Activated T-helper 9 cell treated with anti-CD3 and anti-CD28 coated beads, Interleukin-2, amount 50 U/mL, for 16 hours (primary cell): ENCODE data around the gene OR7G1.
"Not testable (repeated sequence)": the region's sequence is repeated elsewhere in the genome, so short reads cannot be mapped to it uniquely, and the experiment has no call there.

ENCODE experiments used
- DNase-seq: peaks from one replicate; pipeline ENCODE4 v3.0.0-alpha.2; 2020; ENCODE audit warnings: low read depth

The OR7G1 gene

DNA sequence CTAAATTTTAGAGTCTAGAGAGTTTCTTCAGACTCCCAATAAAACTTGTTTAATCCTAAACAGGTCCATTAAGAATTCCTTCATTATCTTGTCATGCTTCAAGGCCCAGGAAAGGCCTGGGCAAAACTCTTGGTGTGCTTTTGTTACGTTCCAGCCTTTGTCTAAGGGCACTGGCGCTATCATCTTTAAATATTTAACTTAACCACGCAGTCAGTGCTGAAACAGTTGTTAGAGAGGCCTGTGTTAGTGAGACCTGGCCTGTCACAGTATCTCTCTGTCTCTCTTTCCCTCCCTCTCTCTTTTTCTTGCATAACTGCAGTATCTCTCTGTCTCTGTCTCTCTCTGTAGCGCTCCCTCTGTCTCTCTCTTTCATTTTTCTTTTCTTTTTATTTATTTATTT, 36.9 kb downstream of the OR7G1 start:
- no peak for DNase-seq

DNA sequence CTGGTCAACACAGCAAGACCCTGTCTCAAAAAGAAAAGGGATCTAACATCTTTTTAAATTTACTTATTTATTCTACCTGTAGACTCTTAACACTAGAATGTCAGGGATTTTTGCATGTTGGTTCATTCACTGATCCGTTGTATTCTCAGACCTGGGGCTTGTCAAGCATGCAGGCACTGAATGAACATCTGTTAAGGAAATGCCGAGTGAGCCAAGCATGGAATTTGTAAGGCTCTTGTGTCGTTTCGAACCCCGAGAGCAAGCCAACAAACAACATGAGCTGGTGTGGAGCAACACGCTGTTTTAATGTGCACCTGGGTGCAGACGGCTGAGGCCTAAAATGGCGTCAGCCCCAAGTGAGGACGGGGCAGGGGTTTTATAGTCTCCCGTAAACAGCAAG, 38.7 kb downstream of the OR7G1 start:
- no peak for DNase-seq

DNA sequence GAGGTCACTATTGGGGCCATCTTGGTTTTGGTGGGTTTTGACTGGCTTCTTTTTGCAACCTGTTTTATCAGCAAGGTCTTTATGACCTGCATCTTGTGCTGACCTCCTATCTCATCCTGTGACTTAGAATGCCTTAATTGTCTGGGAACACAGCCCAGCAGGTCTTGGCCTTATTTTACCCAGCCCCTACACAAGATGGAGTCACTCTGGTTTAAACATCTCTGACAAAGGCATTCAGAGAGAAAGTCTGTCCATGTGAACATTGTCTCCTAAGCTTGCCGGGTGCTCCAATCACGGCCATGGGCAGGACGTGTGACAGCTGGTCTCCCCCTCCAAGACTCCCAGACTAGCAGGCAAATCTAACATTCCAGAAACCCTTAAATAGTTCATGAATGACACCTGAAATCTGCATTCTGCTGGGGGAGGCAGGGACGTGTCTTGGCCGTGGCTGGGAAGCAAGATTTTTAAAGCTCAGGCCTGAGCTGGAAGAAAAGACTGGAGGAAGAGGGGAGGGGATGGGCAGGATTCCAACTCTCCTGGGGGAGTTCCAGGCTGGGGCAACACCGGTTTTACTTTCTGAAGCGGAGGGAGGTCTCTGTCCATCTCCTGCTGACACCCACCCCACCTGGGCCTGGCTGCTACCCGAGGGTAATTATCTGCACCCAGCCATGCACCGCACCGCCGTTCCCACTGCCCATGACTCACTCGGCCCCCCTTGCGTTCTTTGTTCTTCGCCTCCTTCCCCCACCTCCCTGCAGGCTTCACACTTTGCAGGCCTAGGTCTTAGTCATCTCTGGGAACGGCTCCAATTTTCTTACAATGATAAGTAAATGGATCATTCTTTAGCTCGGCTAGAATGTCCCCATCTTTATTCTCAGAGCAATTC, 40.3 kb downstream of the OR7G1 start:
- no peak for DNase-seq

DNA sequence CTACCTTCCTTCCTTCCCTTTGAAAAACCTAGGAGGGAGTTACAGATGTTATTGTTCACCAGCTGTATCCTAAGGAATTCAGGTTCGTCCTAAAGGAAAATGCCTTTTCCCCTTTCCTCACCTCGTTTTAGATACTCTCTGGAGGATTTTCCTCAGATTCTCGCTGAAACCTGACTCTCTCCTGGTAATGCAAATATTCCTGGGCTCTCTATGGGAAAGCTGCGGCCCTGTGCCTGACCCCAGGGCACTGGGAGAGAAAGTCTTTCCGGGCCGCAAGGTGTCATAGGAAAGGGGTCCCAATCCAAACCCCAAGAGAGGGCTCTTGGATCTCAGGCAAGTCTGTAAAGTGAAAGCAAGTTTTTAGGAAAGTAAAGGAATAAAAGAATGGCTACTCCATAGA, 41.8 kb downstream of the OR7G1 start:
- no peak for DNase-seq

DNA sequence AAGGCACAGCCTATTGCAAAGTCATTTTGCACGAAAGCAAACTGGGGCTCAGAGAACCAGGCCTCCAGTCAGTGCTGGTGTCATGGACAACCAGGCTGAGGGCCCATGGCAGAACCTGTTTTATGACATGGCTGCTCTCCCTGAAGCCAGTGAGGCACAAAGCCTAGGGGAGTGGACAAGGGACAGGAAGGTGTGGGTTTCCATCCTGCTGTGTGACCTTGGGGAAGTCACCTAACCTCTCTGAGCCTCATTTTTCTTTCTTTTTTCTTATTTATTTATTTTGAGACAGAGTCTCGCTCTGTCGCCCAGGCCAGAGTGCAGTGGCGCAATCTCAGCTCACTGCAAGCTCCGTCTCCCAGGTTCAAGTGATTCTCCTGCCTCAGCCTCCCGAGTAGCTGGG, 43.8 kb downstream of the OR7G1 start:
- not testable (repeated sequence) for DNase-seq

- no peak for DNase-seq
These were observed 45.5 kb downstream of the OR7G1 start for GRCh38 chr19:9070066-9070465.

- DNase-seq: no peak
These were observed 50.0 kb downstream of the OR7G1 start for GRCh38 chr19:9065457-9066014.
